Esophagus muscularis mucosa (tissue), 3 donors: ENCODE data around the gene CAMTA1.

Source experiments
- POLR2A ChIP-seq: fragments of 450-650 bp; IDR thresholded peaks from one replicate; pipeline ENCODE4 v1.6.1; 2017; ENCODE audit warnings: antibody characterized with exemption, moderate library complexity, mild to moderate bottlenecking, low read depth
- TF ChIP-seq, protein P1 (sequence below), 3 experiments: fragments of 200-600 bp in 2 of 3; fragments of 450-650 bp in 1 of 3; sonication (generic) in 2 of 3; IDR thresholded peaks; one replicate each; pipeline ENCODE4 v1.5.1; 2017 to 2019; ENCODE audit warnings: antibody characterized with exemption in 3 of 3, mild to moderate bottlenecking in 2 of 3, moderate library complexity in 1 of 3

DNA sequence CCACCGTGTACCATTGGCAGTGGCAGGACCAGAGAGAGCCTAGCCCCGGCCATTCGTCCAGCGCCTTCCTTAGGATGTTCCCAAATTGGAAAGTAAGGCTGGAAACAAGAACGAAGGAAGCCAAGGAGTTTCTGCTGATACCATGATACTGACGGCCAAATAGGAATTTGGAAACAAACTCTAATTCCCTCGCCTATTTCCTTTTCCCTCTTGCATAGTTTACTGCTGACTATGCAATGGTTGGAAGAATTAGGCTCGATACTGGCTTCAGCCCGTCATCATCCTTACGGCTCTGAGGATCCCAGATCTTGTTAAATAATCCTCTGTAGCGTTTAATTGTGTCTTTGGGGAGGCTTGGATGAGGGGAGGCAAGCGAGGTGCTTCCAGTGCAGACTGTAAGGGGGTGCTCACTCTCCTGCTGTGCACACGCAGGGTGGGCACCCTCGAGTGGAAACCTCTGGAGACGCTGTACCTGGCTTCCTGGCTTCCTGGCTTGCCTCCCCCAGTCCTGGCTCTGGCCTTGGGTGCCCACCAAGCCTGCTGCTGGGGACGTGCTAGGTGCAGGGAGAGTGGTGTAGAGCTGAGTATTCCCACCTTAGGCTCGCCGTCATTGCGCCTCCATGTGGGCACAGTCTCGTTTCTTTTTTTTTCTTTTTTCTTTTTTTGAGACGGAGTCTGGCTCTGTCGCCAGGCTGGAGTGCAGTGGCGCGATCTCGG, 27.4 kb upstream of the CAMTA1 start:
- TF ChIP-seq, protein P1, sequence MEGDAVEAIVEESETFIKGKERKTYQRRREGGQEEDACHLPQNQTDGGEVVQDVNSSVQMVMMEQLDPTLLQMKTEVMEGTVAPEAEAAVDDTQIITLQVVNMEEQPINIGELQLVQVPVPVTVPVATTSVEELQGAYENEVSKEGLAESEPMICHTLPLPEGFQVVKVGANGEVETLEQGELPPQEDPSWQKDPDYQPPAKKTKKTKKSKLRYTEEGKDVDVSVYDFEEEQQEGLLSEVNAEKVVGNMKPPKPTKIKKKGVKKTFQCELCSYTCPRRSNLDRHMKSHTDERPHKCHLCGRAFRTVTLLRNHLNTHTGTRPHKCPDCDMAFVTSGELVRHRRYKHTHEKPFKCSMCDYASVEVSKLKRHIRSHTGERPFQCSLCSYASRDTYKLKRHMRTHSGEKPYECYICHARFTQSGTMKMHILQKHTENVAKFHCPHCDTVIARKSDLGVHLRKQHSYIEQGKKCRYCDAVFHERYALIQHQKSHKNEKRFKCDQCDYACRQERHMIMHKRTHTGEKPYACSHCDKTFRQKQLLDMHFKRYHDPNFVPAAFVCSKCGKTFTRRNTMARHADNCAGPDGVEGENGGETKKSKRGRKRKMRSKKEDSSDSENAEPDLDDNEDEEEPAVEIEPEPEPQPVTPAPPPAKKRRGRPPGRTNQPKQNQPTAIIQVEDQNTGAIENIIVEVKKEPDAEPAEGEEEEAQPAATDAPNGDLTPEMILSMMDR (IDR thresholded peaks at IDR 0.05): no peak
- TF ChIP-seq POLR2A: no peak
